HepG2 (cell line): ENCODE results near the gene INF2. TPM values are rescaled to one million over a fixed set of nuclear protein-coding genes. Genes with fewer than 3 reads are reported as not detected.
"Not testable (repeated sequence)": the region's sequence is repeated elsewhere in the genome, so short reads cannot be mapped to it uniquely, and the experiment has no call there.

Source experiments
- ATAC-seq: fragments of 200-7000 bp; cut with Tn5 transposase; 3 replicates; pipeline ENCODE4 v1.9.1; 2020; ENCODE audit warnings: mild to moderate bottlenecking, moderate library complexity
- BruUV-seq: library from RNA; stranded (reverse); fragments of 400-500 nt; replicated peaks from 2 replicates; lab custom pipeline; 2021; lab: Mats Ljungman, UMichigan
- CTCF ChIA-PET: fragments of 300-600 bp; formaldehyde crosslinking; extraction: SDS; loops from one replicate; lab custom pipeline; 2021; ENCODE audit warnings: low total read pairs, inconsistent platforms, low intra/inter-chr PET ratio; lab: Yijun Ruan, JAX
- POLR2A ChIA-PET: fragments of 350-600 bp; sonication (Branson Sonifier 250); formaldehyde crosslinking; loops from one replicate; lab custom pipeline; 2020; ENCODE audit warnings: antibody characterized with exemption, inconsistent platforms; lab: Yijun Ruan, JAX
- DNase-seq: peaks from one replicate; pipeline ENCODE4 v3.0.0-alpha.2; 2015; ENCODE audit warnings: low spot score
- FAIRE-seq: peaks from 3 replicates; lab custom pipeline; 2011; peaks lifted over from hg19 to GRCh38; lab: Jason Lieb, UNC
- H2AFZ ChIP-seq: one replicate; pipeline ENCODE4 v1.6.1; 2011; ENCODE audit warnings: low read length, inconsistent platforms
- H3K27ac ChIP-seq: fragments of 300-600 bp; 3 replicates; pipeline ENCODE4 v1.8.0; 2011; ENCODE audit warnings: mixed run types, mild to moderate bottlenecking, mixed read lengths, low read length, inconsistent platforms; ENCODE audit not compliant: insufficient read depth; ENCODE audit errors: extremely low read length
- H3K27me3 ChIP-seq, 2 experiments: fragments of 200-600 bp in 1 of 2; 2 replicates in 1 of 2; 3 replicates in 1 of 2; pipeline versions ENCODE4 v1.6.0 to v1.8.0; 2011; ENCODE audit warnings: low read length in 2 of 2, mild to moderate bottlenecking in 2 of 2, moderate library complexity in 2 of 2, inconsistent platforms in 1 of 2; ENCODE audit not compliant: insufficient read depth in 2 of 2, control insufficient read depth in 1 of 2
- H3K36me3 ChIP-seq, 2 experiments: fragments of 200-600 bp in 1 of 2; replicated peaks in 1 of 2; 2 replicates in 1 of 2; 3 replicates in 1 of 2; pipeline versions ENCODE4 v1.5.1 to v1.8.0; 2011; ENCODE audit warnings: low read length in 2 of 2, inconsistent platforms in 1 of 2; ENCODE audit not compliant: insufficient read depth in 2 of 2, control insufficient read depth in 1 of 2
- H3K4me1 ChIP-seq: 2 replicates; pipeline ENCODE4 v1.5.1; 2012; ENCODE audit warnings: low read length, inconsistent platforms; ENCODE audit not compliant: insufficient read depth
- H3K4me2 ChIP-seq: 2 replicates; pipeline ENCODE4 v1.6.0; 2011; ENCODE audit warnings: low read depth, low read length, inconsistent platforms
- H3K4me3 ChIP-seq, 3 experiments: fragments of 200-600 bp in 1 of 3; sonication (generic), shearing (Covaris generic) in 1 of 3; replicated peaks in 1 of 3; 2 replicates each; pipeline ENCODE4 v1.5.1; 2011 to 2016; ENCODE audit warnings: low read length in 3 of 3, inconsistent platforms in 2 of 3, low read depth in 2 of 3, mild to moderate bottlenecking in 2 of 3, control low read depth in 1 of 3, mixed read lengths in 1 of 3; ENCODE audit not compliant: insufficient read depth in 1 of 3
- H3K79me2 ChIP-seq: one replicate; pipeline ENCODE4 v1.6.1; 2011; ENCODE audit warnings: low read length, inconsistent platforms; ENCODE audit not compliant: insufficient read depth
- H3K9ac ChIP-seq: 2 replicates; pipeline ENCODE4 v1.6.0; 2011; ENCODE audit warnings: mild to moderate bottlenecking, low read depth, low read length, inconsistent platforms; ENCODE audit not compliant: insufficient read depth
- H3K9me3 ChIP-seq: 2 replicates; pipeline ENCODE4 v1.5.1; 2012; ENCODE audit warnings: mild to moderate bottlenecking, low read length
- H4K20me1 ChIP-seq: 2 replicates; pipeline ENCODE4 v1.6.0; 2011; ENCODE audit warnings: inconsistent platforms, mild to moderate bottlenecking, low read length, moderate library complexity; ENCODE audit not compliant: insufficient read depth
- ADNP ChIP-seq: sonication (generic); formaldehyde crosslinking; IDR thresholded peaks from 2 replicates; pipeline ENCODE4 v1.4.0; 2020; ENCODE audit warnings: missing genetic modification reagents
- ATF7-NPFF ChIP-seq: sonication (generic); formaldehyde crosslinking; IDR thresholded peaks from 2 replicates; pipeline ENCODE4 v1.8.1; 2023; ENCODE audit warnings: mild to moderate bottlenecking, low read depth, missing genetic modification reagents, moderate library complexity
- CHD4 ChIP-seq: fragments of 200-600 bp; sonication (generic); IDR thresholded peaks from 2 replicates; pipeline ENCODE4 v1.7.0; 2017; ENCODE audit warnings: mild to moderate bottlenecking, low read length, borderline replicate concordance
- CREB1 ChIP-seq, 2 experiments: fragments of 450-650 bp in 1 of 2; IDR thresholded peaks; 2 replicates each; pipeline ENCODE4 v1.6.1; 2016 to 2017; ENCODE audit warnings: control low read depth in 1 of 2, mild to moderate bottlenecking in 1 of 2, missing compliant biosample characterization in 1 of 2, missing genetic modification characterization in 1 of 2
- FOSL1 ChIP-seq: sonication (generic); formaldehyde crosslinking; IDR thresholded peaks from 2 replicates; pipeline ENCODE4 v1.9.0; 2021; ENCODE audit warnings: missing genetic modification reagents, borderline replicate concordance
- FOSL2 ChIP-seq: sonication (generic); formaldehyde crosslinking; IDR thresholded peaks from 2 replicates; pipeline ENCODE4 v1.4.0; 2020; ENCODE audit warnings: missing genetic modification reagents
- IRX3 ChIP-seq: sonication (generic); formaldehyde crosslinking; IDR thresholded peaks from 2 replicates; pipeline ENCODE4 v1.8.1; 2023; ENCODE audit warnings: mild to moderate bottlenecking, low read depth, missing genetic modification reagents, borderline replicate concordance
- PITX1 ChIP-seq: sonication (generic); formaldehyde crosslinking; IDR thresholded peaks from 2 replicates; pipeline ENCODE4 v1.5.1; 2020; ENCODE audit warnings: mild to moderate bottlenecking, missing genetic modification reagents
- POGZ ChIP-seq: sonication (generic); formaldehyde crosslinking; IDR thresholded peaks from 2 replicates; pipeline ENCODE4 v1.4.0; 2020; ENCODE audit warnings: mild to moderate bottlenecking, missing genetic modification reagents
- SCMH1 ChIP-seq: sonication (generic); formaldehyde crosslinking; IDR thresholded peaks from 2 replicates; pipeline ENCODE4 v1.9.0; 2021; ENCODE audit warnings: missing genetic modification reagents, mild to moderate bottlenecking, borderline replicate concordance
- SMYD3 ChIP-seq: sonication (generic); formaldehyde crosslinking; IDR thresholded peaks from 2 replicates; pipeline ENCODE4 v1.8.1; 2023; ENCODE audit warnings: mild to moderate bottlenecking, missing genetic modification reagents
- SNAPC2 ChIP-seq: sonication (generic); formaldehyde crosslinking; IDR thresholded peaks from 2 replicates; pipeline ENCODE4 v1.8.1; 2022; ENCODE audit warnings: mild to moderate bottlenecking, missing genetic modification reagents
- ZMYM2 ChIP-seq: sonication (generic); formaldehyde crosslinking; IDR thresholded peaks from 2 replicates; pipeline ENCODE4 v1.8.0; 2022; ENCODE audit warnings: mild to moderate bottlenecking, missing genetic modification reagents
- ZNF354B ChIP-seq: sonication (generic); formaldehyde crosslinking; IDR thresholded peaks from 2 replicates; pipeline ENCODE4 v1.8.0; 2022; ENCODE audit warnings: mild to moderate bottlenecking, missing genetic modification reagents
- ZSCAN25 ChIP-seq: sonication (generic); formaldehyde crosslinking; IDR thresholded peaks from 2 replicates; pipeline ENCODE4 v1.8.0; 2022; ENCODE audit warnings: mild to moderate bottlenecking, missing genetic modification reagents
- WGBS: methylation state at CpG from one replicate; pipeline ENCODE4 v1.1.6; 2017; ENCODE audit warnings: low lambda C conversion rate; 5-methylcytosine and 5-hydroxymethylcytosine counted together
- in situ Hi-C: cut with HindIII; loops from 2 replicates; pipeline ENCODE4 v1.10.0; 2017; ENCODE audit warnings: low pct_unique_long_range_greater_than_20kb; ENCODE audit not compliant: extremely low pct_ligation_motif_present
- intact Hi-C: fragments of 100-400 bp; cut with micrococcal nuclease; formaldehyde crosslinking; loops from one replicate; pipeline ENCODE4 v1.10.0; 2022; ENCODE audit not compliant: unreplicated experiment
- polyA plus RNA-seq, 8 experiments: library from polyadenylated mRNA; depleted of rRNA in 3 of 8; stranded (reverse) in 7 of 8; unstranded in 1 of 8; fragments of >200 nt; fragmentation: Illumina TruSeq in 4 of 8; extraction: Trizol in 4 of 8; gene quantifications; 2 replicates each; pipeline versions ENCODE4 v1.2.1 to v1.2.3, GENCODE V29; 2011 to 2016; ENCODE audit warnings: low read depth in 4 of 8, missing spikeins in 1 of 8, mixed read lengths in 1 of 8; ENCODE audit not compliant: insufficient read depth in 1 of 8
- total RNA-seq, 5 experiments: library from RNA; depleted of rRNA; stranded (reverse); fragments of >200 nt; fragmentation: Illumina TruSeq; extraction: Trizol; gene quantifications; 2 replicates each; pipeline ENCODE4 v1.2.3, GENCODE V29; 2016; ENCODE audit warnings: low read depth in 1 of 5

The INF2 gene
- total and polyA plus RNA-seq, 2 of the 13 experiments (the other 11 are each of a cell fraction or from before 2014, with no cell fraction given) = 16.4 to 26.4 TPM

DNA sequence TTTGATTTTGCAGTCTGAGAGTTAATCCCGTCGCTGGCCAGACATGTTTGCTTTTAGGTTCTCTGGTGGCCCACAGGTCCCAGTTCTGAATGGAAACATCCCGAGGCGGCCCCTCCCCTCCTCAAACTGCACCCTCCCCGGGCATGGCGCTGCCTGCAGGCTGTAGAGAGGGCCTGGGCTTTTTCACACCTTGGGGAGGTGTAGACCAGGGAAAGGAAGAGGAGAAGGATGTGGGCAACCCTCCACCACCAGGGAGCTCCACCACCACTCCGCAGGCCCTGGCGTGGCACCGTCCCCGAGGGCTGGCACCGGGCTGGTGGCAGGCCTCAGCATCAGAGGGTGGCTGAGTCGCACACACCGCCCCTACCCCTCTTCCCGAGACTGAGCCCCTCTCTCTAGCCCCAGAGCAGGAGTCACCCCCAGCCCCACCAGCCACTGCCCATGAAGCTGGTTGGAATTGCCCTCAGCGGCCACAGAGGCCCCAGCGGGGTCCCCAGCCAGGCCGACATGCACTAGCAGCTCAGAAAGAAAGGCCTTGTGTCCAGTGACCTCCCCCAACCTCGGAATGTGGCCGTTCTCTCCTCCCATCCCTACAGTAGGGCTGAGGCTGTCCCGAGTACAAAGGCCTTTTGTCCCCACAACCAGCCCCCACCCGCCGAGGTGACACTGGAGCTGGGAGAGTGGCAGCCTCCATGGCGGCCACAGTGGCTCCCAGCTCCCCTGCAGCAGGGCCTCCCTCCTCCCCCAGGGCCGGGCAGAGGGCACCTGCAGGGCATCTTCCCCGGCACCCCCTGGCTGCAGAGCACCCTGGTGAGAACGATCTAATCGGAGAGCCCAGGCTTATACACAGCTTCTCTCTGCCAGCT lies 23.5 kb upstream of the INF2 start (continued):
- TF ChIP-seq SCMH1 (CRISPR knock-in tag) = no peak
- peak; percentile 64; the same call in 1 of the 2 replicates for TF ChIP-seq POGZ
- TF ChIP-seq ZSCAN25 = peak; percentile 100
- peak; percentile 82; the same call in 1 of the 2 replicates for TF ChIP-seq SMYD3 (CRISPR knock-in tag)

DNA sequence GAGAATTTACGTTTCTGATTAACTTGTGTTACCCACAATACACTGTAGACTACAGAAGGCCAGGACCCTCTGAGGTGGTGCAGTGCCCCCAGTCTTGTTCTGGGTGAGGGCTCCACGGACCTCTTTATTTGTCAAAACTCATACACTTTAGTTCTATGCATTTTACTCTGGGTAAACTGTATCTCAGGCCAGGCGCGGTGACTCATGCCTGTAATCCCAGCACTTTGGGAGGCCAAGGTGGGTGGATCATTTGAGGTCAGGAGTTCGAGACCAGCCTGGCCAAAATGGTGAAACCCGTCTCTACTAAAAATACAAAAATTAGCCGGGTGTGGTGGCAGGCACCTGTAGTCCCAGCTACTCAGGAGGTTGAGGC lies 22.9 kb upstream of the INF2 start:
- peak overlapping the region; percentile 97 for H3K27ac ChIP-seq
- FAIRE-seq; in situ Hi-C loops; H3K36me3 ChIP-seq; H4K20me1 ChIP-seq; H3K79me2 ChIP-seq; DNase-seq; H2AFZ ChIP-seq; H3K9me3 ChIP-seq; BruUV-seq; H3K27me3 ChIP-seq; ATAC-seq; TF ChIP-seq CREB1 (IDR thresholded peaks at IDR 0.05): not testable (repeated sequence)
- 23% methylated on average over 7 of the region's 7 CpGs for WGBS
- TF ChIP-seq ATF7-NPFF (CRISPR knock-in tag) = 0 out of 2 replicates have a peak, but pooled peaks have one; percentile 2
- TF ChIP-seq CREB1 (CRISPR knock-in tag; IDR thresholded peaks at IDR 0.05) = 0 out of 2 replicates have a peak, but pooled peaks have one; percentile 11
- TF ChIP-seq SNAPC2 (CRISPR knock-in tag) = 0 out of 2 replicates have a peak, but pooled peaks have one; percentile 5
- TF ChIP-seq ZNF354B (CRISPR knock-in tag) = 0 out of 2 replicates have a peak, but pooled peaks have one; percentile 5
- TF ChIP-seq FOSL2 (CRISPR knock-in tag) = peak; percentile 84
- TF ChIP-seq PITX1 (CRISPR knock-in tag) = 0 out of 2 replicates have a peak, but pooled peaks have one; percentile 4
- TF ChIP-seq FOSL1 (CRISPR knock-in tag) = peak; percentile 34; the same call in 1 of the 2 replicates
- peak; percentile 62; the same call in 1 of the 2 replicates for TF ChIP-seq ZMYM2
- peak; percentile 77; the same call in 1 of the 2 replicates for TF ChIP-seq CHD4
- TF ChIP-seq ADNP (CRISPR knock-in tag) = 0 out of 2 replicates have a peak, but pooled peaks have one; percentile 44
- 0 out of 2 replicates have a peak, but pooled peaks have one; percentile 22 for TF ChIP-seq IRX3 (CRISPR knock-in tag)
- intact Hi-C loops = loop anchor here (1.0 kb wide), 1 partner anchor 10 kb away; no protein-coding TSS in a partner anchor
- H3K4me2 ChIP-seq = peak overlapping the region; percentile 88
- H3K9ac ChIP-seq = peak overlapping the region; percentile 88
- peaks cover 42% of the 10 kb centered on the region for H3K4me1 ChIP-seq
- peak overlapping the region; percentile 14 to 69 (median 29); a peak in 4 of 6 replicates for H3K4me3 ChIP-seq
- CTCF ChIA-PET = interaction anchor here (0.8 to 1.7 kb wide), 4 partner anchors 16 to 43 kb away, joined by 3 to 5 read pairs (median 4); no protein-coding TSS in a partner anchor
- POLR2A ChIA-PET = interaction anchor here (0.8 to 3.7 kb wide), 23 partner anchors 9 to 354 kb away, joined by 3 to 179 read pairs (median 6); partner anchors contain the start of genes CDCA4, CLBA1, INF2 and SIVA1
